Endothelial cell of umbilical vein (primary cell): ENCODE results near the gene KAZALD1. TPM values are rescaled to one million over a fixed set of nuclear protein-coding genes. Genes with fewer than 3 reads are reported as not detected.
A peak's percentile ranks its signal among the peaks of the same experiment; 100 is the strongest.

Source experiments
- BruUV-seq: library from RNA; stranded (reverse); fragments of 400-500 nt; replicated peaks from 2 replicates; lab custom pipeline; 2021; lab: Mats Ljungman, UMichigan
- CTCF ChIA-PET: fragments of 300-600, 350-600 bp; sonication (Branson Sonifier 250); formaldehyde crosslinking; loops from one replicate; lab custom pipeline; 2021; ENCODE audit warnings: antibody characterized with exemption, inconsistent platforms; lab: Charles Lee
- POLR2A ChIA-PET: fragments of 300-600, 350-600 bp; sonication (Branson Sonifier 250); formaldehyde crosslinking; loops from one replicate; lab custom pipeline; 2021; ENCODE audit warnings: antibody characterized with exemption, inconsistent platforms; lab: Charles Lee
- DNase-seq: peaks from one replicate; pipeline ENCODE4 v3.0.0-alpha.2; 2011; ENCODE audit warnings: low read depth, low spot score
- FAIRE-seq: peaks from 2 replicates; lab custom pipeline; 2011; peaks lifted over from hg19 to GRCh38; lab: Jason Lieb, UNC
- H2AFZ ChIP-seq: 2 replicates; pipeline ENCODE4 v1.6.0; 2012; ENCODE audit warnings: low read depth, low read length, control low read depth, inconsistent platforms
- H3K27ac ChIP-seq: 2 replicates; pipeline ENCODE4 v1.5.1; 2011; ENCODE audit warnings: low read depth, mild to moderate bottlenecking, control low read depth, low read length, moderate library complexity; ENCODE audit not compliant: insufficient read depth
- H3K27me3 ChIP-seq, 2 experiments: 2 replicates each; pipeline versions ENCODE4 v1.6.0 to v1.6.1; 2011; ENCODE audit warnings: low read length in 2 of 2, mixed read lengths in 1 of 2; ENCODE audit not compliant: control insufficient read depth in 2 of 2, insufficient read depth in 2 of 2
- H3K36me3 ChIP-seq, 2 experiments: 2 replicates in 1 of 2; 3 replicates in 1 of 2; pipeline ENCODE4 v1.5.1; 2011; ENCODE audit warnings: low read length in 2 of 2, mild to moderate bottlenecking in 1 of 2, moderate library complexity in 1 of 2; ENCODE audit not compliant: control insufficient read depth in 2 of 2, insufficient read depth in 2 of 2; ENCODE audit errors: extremely low read depth in 1 of 2
- H3K4me1 ChIP-seq: 3 replicates; pipeline ENCODE4 v1.5.1; 2011; ENCODE audit warnings: mild to moderate bottlenecking, low read length; ENCODE audit not compliant: control insufficient read depth, insufficient read depth; ENCODE audit errors: extremely low read depth
- H3K4me2 ChIP-seq: 2 replicates; pipeline ENCODE4 v1.6.1; 2011; ENCODE audit warnings: low read length, control low read depth, mixed read lengths; ENCODE audit not compliant: insufficient read depth
- H3K4me3 ChIP-seq, 3 experiments: fragments of 200-600 bp in 1 of 3; sonication (generic), shearing (Covaris generic) in 1 of 3; replicated peaks in 1 of 3; 2 replicates each; pipeline ENCODE4 v1.5.1; 2011 to 2016; ENCODE audit warnings: control low read depth in 3 of 3, low read length in 3 of 3, mild to moderate bottlenecking in 2 of 3, inconsistent platforms in 1 of 3, low read depth in 1 of 3, moderate library complexity in 1 of 3; ENCODE audit not compliant: insufficient read depth in 1 of 3
- H3K79me2 ChIP-seq: 2 replicates; pipeline ENCODE4 v1.6.0; 2012; ENCODE audit warnings: low read length, inconsistent platforms; ENCODE audit not compliant: control insufficient read depth, insufficient read depth
- H3K9ac ChIP-seq: replicated peaks from 2 replicates; pipeline ENCODE3; 2011; ENCODE audit warnings: low read length, control low read depth; ENCODE audit not compliant: insufficient read depth; ENCODE audit errors: extremely low read depth
- H3K9me1 ChIP-seq: replicated peaks from 3 replicates; pipeline ENCODE4 v1.6.0; 2011; ENCODE audit warnings: mild to moderate bottlenecking, low read length; ENCODE audit not compliant: control insufficient read depth, insufficient read depth; ENCODE audit errors: extremely low read depth
- H3K9me3 ChIP-seq: replicated peaks from 2 replicates; pipeline ENCODE4 v1.5.1; 2012; ENCODE audit warnings: low read length, inconsistent platforms; ENCODE audit not compliant: control insufficient read depth, insufficient read depth
- H4K20me1 ChIP-seq: replicated peaks from 2 replicates; pipeline ENCODE3; 2011; ENCODE audit warnings: mild to moderate bottlenecking, low read length; ENCODE audit not compliant: control insufficient read depth, insufficient read depth; ENCODE audit errors: extremely low read depth
- EZH2 ChIP-seq: IDR thresholded peaks from 2 replicates; pipeline ENCODE4 v1.6.1; 2012; ENCODE audit warnings: borderline replicate concordance, low read depth, mild to moderate bottlenecking, moderate library complexity, low read length, inconsistent platforms; ENCODE audit not compliant: severe bottlenecking
- FOS ChIP-seq: IDR thresholded peaks from 2 replicates; pipeline ENCODE4 v1.6.1; 2011; ENCODE audit warnings: mild to moderate bottlenecking, low read length, moderate library complexity, borderline replicate concordance; ENCODE audit not compliant: insufficient read depth
- JUN ChIP-seq: IDR thresholded peaks from 2 replicates; pipeline ENCODE4 v1.6.1; 2011; ENCODE audit warnings: borderline replicate concordance, low read depth; ENCODE audit not compliant: insufficient read length, insufficient read depth
- MYC ChIP-seq: IDR thresholded peaks from one replicate; pipeline ENCODE4 v1.6.1; 2011; ENCODE audit warnings: mild to moderate bottlenecking, low read depth, low read length
- dilution Hi-C: fragments of 300-500 bp; cut with MboI; formaldehyde crosslinking; loops from one replicate; pipeline ENCODE4 v1.15.0; 2019; ENCODE audit warnings: low sequenced_read_pairs; ENCODE audit not compliant: extremely low pct_ligation_motif_present
- intact Hi-C: fragments of 100-400 bp; cut with micrococcal nuclease; formaldehyde crosslinking; loops from one replicate; pipeline ENCODE4 v1.10.0; 2022
- polyA plus RNA-seq, 4 experiments: library from polyadenylated mRNA; depleted of rRNA in 3 of 4; stranded (reverse) in 3 of 4; unstranded in 1 of 4; fragments of >200 nt; gene quantifications; 2 replicates each; pipeline versions ENCODE4 v1.2.1 to v1.2.3, GENCODE V29; 2011 to 2012; ENCODE audit warnings: missing spikeins in 1 of 4
- total RNA-seq: library from RNA; stranded (reverse); gene quantifications from 2 replicates; pipeline ENCODE4 v1.2.3, GENCODE V29; 2021
- TF ChIP-seq, protein P1 (sequence below): IDR thresholded peaks from 2 replicates; pipeline ENCODE4 v1.6.1; 2011; ENCODE audit not compliant: insufficient read depth, insufficient read length
- TF ChIP-seq, protein P2 (sequence below), 2 donors: IDR thresholded peaks; 1 replicate in 1 of 2; 2 replicates in 1 of 2; pipeline ENCODE4 v1.5.1; 2011; ENCODE audit warnings: low read length in 2 of 2, mild to moderate bottlenecking in 2 of 2, moderate library complexity in 2 of 2, control low read depth in 1 of 2, inconsistent platforms in 1 of 2, low read depth in 1 of 2; ENCODE audit not compliant: insufficient read depth in 1 of 2; ENCODE audit errors: extremely low read depth in 1 of 2

The KAZALD1 gene
- total and polyA plus RNA-seq, 2 donors (not counting 3 experiments of a cell fraction or from before 2014, with no cell fraction given) = 3.0 to 3.3 TPM

DNA sequence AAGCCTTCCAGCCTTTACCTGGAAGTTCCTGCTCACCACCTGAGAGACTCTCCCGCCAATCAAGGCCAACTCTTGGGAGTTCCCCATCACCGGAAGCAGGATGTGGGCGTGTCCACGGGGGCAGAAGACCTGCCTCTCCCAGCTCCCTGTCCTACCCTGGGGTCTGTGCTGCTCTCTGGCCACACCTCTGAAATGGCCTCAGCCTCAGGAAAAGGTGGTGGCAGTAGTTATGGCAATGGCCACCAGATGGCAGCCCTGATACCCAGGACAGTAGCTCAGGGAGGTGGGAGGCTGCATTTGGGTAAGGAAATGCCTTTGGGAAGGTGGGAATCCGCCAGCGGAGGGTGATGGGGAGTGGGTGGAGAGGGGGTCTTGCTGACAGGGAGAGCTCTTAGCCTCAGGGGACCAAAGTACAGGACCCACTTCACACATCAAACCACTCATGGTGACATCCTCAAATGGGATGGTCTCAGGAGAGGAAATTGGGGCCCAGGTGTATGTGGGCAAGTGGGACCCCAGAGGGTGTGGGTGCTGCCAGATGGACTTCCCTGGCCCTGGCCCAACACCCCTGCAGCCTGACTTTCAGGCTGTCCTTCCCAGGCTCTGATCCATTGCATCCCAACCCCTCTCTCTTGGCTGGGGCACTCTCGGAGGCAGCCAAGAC, 33.9 kb downstream of the KAZALD1 start:
- H3K27ac ChIP-seq = no peak overlapping the region
- H3K79me2 ChIP-seq = no peaks in the 10 kb centered on the region
- peak; percentile 91 for FAIRE-seq
- no peak for TF ChIP-seq FOS
- no peak for TF ChIP-seq JUN
- no peak for TF ChIP-seq EZH2
- no peak for TF ChIP-seq MYC
- TF ChIP-seq, protein P1, sequence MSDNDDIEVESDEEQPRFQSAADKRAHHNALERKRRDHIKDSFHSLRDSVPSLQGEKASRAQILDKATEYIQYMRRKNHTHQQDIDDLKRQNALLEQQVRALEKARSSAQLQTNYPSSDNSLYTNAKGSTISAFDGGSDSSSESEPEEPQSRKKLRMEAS = no peak
- TF ChIP-seq, protein P2, sequence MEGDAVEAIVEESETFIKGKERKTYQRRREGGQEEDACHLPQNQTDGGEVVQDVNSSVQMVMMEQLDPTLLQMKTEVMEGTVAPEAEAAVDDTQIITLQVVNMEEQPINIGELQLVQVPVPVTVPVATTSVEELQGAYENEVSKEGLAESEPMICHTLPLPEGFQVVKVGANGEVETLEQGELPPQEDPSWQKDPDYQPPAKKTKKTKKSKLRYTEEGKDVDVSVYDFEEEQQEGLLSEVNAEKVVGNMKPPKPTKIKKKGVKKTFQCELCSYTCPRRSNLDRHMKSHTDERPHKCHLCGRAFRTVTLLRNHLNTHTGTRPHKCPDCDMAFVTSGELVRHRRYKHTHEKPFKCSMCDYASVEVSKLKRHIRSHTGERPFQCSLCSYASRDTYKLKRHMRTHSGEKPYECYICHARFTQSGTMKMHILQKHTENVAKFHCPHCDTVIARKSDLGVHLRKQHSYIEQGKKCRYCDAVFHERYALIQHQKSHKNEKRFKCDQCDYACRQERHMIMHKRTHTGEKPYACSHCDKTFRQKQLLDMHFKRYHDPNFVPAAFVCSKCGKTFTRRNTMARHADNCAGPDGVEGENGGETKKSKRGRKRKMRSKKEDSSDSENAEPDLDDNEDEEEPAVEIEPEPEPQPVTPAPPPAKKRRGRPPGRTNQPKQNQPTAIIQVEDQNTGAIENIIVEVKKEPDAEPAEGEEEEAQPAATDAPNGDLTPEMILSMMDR (IDR thresholded peaks at IDR 0.05; ENCODE audit: extremely low read depth in 1 of 2, insufficient read depth in 1 of 2, low read depth in 1 of 2, low read length in 2 of 2) = peak; percentile 81 to 87
- intact Hi-C loops (loop anchor here (1.0 kb wide), 1 partner anchor 47 kb away; no protein-coding TSS in a partner anchor), dilution Hi-C loops (no loop called here)
- H3K9ac ChIP-seq = no peak overlapping the region
- no TSS peak for BruUV-seq
- ChIA-PET POLR2A (interaction anchor here (2.3 kb wide), 1 partner anchor 47 kb away, joined by 5 read pairs; no protein-coding TSS in a partner anchor), CTCF (interaction anchor here (0.6 to 8.9 kb wide), 42 partner anchors 8 to 979 kb away, joined by 3 to 496 read pairs (median 5); partner anchors contain the start of gene TLX1)
- H3K27me3 ChIP-seq = peaks cover 7% of the 10 kb centered on the region in 2 experiments
- H3K9me1 ChIP-seq = no peaks in the 10 kb centered on the region
- H3K9me3 ChIP-seq = no peaks in the 10 kb centered on the region
- H3K4me3 ChIP-seq = no peak overlapping the region
- H3K4me1 ChIP-seq = no peaks in the 10 kb centered on the region
- no peak overlapping the region for H3K4me2 ChIP-seq
- no peak overlapping the region for H2AFZ ChIP-seq
- no peaks in the 10 kb centered on the region for H4K20me1 ChIP-seq
- DNase-seq = peak; percentile 63
- no peaks in the 10 kb centered on the region for H3K36me3 ChIP-seq
